Stimulated activated CD8-positive, alpha-beta memory T cell treated with anti-CD3 and anti-CD28 coated beads, Interleukin-12 subunit alpha, Interleukin-12 subunit beta, amount 100 ng/mL, for 4 hours (primary cell): Measurements from ENCODE around the gene SIM1.

Source experiments
- DNase-seq: peaks from one replicate; pipeline ENCODE4 v3.0.0-alpha.2; 2020; ENCODE audit warnings: low read depth

SIM1 gene

DNA sequence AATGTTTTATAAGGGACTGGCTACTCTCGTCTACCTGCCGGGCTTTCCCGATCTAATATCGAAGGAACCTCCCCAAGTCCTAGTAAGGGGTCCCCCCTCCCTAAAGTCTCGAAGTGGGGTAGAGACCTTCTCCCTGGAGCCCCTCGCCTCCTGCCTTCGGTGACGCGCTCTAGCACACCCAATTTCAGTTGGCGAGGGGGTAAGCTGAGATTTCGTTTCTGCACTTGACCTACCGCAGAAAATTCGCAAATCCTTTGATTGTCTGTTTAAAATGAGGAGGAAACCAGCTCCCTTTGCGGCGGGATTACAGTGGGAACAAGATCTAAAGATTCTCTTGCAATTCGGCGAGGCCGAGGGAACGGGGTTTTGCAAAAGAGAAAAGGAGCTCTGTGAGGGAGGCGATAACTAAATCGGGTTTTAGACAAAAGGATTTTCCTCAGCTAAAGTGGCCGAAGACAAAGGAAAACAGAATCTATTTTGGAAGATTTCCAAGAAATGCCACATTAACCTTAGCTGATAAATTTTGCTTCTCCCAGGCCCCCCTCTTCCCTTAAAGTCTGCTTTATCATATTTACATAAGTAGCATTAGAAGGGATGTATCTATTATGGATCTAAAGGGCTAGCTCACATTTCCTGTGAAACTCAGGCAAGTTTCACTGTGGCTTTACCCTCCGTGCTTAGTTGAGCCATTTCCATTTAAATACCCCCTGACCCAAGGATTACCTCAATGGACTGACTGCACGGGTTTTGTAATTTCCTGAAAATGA lies 8.4 kb downstream of the SIM1 start:
- DNase-seq: no peak

DNA sequence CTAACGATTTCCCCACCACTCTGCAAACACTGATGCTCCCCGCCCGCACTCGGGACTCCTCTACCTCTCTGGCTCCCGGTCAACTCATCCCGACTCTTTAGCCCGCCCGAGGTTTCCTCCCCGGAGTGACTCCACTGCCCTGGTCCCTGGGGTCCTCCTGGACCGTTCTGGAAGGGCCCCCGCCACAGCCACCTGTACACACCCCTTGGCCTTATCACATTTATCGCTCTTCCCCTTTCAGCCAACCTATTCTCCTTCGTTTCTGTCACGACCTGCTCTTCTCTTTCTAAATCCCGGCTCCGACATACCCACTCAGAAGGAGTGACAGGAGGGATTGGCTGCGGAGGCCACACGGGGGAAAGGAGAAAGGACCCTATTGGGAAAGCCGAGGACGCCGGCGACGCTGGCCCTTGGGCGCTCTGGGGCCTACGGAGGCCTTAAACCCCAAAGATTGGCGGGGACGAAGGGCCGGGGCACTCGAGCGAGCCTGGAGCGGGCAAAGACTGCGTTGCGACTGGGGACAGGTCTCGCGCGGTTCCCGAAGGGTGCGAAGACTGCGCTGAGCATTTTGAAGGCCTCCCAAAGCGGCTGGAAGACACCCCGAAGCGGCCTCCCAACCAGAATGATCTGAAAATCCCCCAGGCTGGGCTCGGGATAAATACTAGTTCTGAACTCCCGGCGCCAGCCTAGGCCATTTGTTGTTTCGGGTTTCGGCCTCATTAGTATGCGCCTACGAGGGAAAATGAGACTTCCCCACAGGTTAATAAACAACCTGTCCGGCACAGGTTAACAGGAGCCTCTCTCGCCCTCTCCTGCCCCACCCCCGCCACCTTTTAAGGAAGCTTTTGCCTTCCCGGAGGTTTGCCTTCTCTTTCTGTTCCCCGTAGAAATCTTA lies 9.2 kb downstream of the SIM1 start:
- DNase-seq: no peak

DNA sequence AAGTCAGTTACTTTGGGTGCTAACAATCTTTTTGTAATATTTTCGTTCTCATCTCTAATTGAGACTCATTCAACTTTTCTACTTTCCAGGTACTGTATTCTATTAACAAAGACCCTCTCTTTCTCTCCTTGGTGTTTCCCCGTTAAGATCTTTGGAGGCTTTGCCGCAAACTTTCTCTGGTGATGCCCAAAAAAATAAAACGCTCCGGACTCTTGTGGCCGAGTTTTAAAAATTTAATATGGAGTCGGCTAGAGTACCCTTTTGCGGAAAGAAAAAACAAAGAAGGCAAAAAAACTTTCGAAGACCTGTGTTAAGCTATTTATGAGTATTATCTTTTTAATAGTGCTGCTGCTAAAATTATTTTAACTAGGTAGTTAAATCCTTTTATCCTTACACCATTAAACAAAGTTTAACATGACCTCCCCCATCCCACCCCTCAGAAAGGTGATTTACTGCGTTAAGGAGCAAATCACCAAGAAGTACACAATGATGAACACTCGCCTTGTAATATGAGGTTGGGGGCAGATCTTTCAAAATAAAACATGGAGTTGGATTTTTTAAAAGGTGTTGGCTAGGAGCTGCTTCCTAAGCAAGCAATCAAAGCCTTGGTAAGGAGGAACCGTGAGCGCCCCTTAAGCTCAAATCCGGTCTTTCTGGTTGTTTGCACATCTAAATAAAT lies 10.0 kb downstream of the SIM1 start:
- DNase-seq: no peak

DNA sequence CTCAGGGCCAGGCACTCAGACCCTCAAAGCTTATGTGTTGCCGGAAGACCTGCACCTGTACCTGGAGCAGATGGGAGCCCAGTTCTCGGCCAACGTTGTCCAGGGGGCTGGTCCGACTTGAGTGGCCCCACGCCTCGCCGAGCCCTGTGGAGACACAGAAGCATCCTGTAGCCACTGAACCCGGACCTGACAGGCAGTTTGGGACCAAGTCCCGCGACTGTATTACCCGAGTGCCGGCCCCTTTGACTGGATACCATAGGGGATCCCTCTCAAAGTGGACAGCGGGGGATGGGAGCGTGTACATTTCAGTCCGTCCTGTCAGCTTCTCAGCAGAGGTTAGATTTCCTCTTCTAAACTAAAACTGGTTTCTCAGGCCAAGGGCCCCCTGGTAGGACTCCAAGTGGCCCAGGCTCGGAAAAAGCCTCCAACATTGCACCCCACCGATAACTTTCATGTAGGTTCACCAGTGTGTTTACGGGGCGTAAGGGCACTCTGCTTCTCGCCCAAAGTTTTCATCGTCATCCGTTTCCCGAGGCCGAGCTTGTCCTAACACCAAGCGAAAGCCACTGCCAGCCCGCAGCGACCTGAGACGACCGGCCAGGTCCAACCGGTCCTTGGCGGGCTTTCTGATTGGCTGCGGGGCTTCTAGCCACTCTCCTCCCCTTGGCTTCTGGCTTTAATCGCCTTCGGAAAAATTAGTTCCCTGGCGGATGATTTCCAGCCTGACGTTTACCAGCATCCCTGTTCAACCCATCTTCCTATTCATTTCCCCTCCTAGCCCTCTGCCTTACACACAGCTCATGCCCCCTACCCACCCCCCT lies 10.8 kb downstream of the SIM1 start:
- no peak for DNase-seq

DNA sequence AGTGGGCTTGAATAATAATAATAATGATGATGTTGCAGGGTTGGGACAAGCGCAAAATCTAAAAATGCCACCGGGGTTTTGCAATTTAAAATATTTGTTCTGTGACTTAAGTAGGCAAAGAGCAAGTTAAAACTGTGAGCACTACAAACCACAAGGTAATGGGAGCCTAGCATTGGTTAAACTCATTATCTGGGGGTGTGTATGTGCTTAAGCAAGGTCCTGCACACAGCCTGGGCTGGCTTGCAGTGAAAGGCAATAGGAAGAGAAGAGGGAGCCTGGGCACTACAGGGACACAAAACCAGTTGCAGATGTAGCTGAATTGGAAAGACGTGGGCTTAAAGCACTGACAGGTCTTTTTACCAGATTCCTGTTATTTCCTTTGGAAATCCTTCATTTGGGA lies 11.7 kb downstream of the SIM1 start:
- DNase-seq: no peak

DNA sequence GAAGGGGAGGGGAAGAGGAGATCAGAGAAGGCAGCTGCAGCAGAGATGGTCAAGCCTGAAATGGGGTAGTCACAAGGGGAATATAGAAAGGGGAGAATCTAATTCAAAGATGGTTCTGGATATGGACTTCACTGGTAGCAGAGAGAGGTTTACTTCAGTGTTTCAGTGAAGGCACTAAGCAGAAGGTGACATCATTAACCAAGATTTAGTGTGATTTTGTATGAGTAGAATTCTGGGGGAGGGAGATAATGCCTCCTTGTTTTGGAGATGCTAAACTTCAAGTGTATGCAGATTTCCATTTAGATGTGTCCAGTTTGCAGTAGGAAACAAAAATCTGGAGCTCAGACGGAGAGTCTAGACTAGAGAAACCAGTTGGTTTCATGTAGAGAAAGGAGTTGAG lies 13.1 kb downstream of the SIM1 start:
- no peak for DNase-seq

DNA sequence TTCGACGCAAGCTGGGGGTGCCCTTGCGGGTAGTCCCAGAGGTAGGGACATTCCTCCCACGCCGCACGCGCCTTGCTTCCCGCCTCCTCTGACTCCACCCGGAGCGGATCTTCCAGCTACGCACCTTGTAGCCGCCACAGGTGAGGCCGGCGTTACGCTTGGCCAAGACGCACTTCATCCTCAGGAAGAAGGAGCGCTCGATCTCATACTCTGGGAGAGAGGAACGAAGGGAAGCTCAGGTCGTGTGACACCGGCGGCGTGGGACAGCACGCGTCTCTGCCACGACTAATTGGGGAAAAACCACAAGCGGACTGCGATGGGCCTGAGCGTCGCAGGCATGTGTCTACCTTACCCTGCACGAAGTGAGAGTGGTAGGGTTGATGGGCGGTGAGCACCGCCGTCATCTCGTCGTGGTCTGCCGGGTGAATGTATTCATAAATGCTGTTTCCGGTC lies 15.5 kb downstream of the SIM1 start:
- no peak for DNase-seq

DNA sequence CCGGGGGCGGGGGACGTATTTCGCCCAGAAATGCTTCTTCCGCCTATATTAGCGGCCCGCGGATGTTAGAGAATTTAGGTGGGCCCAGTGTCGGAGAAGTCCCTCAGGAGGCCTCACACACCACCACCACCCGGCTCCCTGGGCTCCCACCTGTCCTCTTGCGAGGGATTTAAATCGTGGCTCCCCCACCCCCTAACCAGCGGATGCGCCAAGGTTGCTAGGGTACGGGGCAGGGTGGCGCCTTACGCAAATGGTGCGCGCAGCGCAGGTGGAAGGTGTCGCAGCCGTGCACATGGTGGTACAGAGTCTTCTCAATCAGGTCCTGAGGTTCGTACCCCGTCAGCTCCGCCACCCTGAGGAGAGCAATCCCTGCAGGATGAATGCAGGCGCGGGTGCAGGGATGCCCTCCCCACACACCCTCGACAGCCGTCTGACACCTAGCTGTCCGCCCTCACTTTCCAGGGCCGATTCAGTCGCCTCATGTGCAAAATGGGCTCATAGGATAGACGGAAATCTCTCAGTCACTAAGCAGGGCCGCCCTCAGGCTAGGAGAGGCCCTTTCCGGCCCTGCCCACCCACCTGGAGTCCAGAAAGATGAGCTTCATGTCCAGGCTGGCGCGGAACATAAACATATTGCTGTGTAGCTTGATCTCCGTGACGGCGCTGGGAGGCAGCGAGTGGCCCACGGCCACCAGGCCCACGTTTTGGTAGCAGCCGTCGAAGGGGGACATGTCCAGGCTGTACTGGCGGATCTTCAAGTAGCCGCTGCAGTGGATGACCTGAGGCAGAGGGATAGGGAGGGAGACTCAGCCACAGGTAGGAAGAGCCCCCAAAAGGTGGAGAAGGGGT lies 16.6 kb downstream of the SIM1 start:
- no peak for DNase-seq

DNA sequence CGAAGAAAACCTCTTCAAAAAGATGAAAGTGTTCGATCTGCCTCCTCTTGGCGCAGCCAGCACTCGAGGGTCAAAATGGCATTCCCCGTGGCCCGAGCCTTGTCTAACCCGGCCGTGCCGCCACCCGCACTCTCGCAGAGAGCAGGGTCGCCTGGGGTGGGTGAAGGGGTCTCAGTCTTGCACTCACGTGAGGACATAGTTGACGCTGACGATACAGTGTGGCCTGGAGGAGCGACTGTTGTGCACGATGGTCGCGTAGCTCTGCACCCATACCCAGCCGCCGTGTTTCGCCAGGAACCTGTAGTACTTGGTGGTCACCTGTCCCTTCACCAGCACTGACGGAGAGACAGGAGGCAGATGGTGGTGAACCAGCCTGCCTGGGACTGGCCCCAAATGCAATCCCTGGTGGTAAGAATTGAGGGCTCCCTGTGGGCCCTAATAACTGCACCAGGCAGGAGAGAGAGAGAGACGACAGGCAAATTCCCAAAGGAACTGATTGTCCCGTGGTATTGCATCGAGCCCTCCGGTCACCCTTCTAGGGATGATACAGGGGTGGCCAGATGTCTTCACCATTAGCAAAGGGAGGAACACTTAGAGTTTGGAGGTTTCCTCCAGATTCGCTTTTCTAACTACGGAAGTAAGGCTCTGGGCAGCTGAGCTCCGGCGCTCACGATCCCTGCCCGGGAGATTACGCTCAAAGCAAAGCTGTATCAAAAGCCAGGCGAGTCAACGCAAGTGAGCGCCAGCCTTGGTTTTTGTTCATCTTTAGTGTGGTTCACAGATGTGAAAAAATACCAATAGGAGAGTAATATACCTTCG lies 17.4 kb downstream of the SIM1 start:
- no peak for DNase-seq

DNA sequence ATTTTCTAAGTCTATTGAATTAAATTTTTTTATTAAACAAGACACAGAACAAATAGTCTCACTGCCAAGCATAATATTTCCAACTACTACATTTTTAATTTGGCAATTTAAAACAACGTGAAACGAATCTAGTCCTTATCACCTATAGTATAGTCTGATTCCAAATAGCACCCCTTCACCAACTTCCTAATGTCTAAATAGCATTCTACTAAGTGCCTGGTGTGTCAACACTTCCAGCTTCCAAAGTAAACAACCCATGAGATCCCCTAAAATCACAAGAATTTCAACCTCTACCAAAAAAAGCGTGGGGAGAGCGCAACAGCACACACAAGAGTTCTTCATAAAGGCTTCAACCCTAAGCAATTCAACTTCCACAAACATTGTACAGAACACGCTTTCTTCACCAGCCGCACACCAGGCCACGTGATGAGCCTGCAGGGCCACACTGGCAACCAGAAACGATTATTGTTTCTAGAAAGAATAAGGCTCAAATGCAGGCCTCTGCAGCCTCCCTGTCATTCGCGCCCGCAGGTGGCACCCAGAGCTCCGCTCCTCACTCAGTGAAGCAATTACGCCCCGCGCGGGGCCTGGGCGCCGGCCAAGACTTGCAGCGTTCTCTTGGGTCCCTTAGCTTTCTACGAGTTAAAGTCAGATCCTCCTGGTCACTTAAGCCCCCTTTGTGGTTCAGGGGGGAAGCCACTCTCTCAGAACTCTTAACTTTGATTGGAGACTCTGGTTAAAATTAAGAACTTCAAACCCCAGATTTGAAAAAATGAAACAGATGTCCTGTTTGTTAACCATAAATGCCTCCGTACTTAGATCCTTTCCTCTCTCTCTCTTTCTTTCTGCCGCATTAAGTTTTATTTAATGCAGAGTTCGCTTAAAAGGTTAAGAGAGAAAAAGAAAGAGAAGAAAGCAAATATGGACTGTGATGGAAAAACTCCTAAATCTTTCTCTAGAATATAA lies 18.3 kb downstream of the SIM1 start:
- no peak for DNase-seq

DNA sequence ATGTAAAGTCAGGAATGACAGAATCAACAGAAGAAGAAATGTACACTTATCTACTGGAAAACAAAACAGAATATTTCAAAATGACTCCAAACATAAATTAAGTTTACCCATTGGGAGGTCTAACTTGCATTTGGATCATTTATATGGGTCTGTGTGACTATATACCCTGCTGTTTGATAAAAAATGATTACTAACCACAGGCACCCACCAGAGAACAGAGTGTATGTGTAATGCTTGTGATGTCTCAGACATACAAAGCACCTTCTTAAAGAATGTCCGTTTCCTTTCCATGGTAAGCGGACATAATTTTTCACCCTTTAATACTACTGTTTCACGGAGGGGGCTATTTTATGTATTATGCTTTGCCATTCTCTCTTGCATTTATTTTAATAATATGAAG lies 19.2 kb downstream of the SIM1 start:
- no peak for DNase-seq

DNA sequence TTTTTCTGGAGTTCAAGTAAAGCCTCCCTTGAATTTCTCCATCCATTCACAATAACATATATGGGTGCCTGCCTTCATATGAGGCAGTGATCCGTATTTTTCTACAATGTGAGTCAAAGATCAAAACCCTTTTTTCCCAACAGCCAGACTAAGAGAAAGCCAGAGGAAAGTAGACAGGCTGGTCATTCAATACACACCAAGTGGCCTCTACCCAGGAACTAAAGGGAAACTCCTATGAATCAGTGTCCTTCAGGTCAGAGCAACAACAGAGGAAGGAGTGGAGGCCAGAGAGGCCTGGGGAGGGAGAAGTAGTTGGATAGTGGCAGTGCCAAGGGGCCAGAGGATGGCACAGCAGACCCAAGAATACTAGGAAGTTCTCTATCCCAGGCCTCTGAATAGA lies 23.8 kb downstream of the SIM1 start:
- no peak for DNase-seq

DNA sequence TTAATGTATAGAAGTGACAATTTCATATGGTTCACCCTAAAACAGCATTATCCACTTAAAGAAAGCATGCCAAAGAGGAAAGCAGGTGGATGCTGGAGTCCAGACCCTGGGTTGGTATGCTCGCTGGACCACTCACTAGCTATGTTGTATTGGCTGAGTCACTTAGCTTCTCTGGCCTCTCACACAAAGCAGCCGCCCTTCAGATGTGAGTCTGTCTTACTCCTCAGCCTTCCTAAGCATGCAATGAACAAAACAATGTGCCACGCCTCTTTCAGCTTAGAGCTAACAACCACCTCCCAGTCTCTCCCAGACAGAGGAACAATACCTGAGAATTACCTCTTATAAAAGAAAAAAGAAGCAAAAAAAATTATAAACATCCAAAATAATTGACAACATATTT lies 29.4 kb downstream of the SIM1 start:
- DNase-seq: no peak

DNA sequence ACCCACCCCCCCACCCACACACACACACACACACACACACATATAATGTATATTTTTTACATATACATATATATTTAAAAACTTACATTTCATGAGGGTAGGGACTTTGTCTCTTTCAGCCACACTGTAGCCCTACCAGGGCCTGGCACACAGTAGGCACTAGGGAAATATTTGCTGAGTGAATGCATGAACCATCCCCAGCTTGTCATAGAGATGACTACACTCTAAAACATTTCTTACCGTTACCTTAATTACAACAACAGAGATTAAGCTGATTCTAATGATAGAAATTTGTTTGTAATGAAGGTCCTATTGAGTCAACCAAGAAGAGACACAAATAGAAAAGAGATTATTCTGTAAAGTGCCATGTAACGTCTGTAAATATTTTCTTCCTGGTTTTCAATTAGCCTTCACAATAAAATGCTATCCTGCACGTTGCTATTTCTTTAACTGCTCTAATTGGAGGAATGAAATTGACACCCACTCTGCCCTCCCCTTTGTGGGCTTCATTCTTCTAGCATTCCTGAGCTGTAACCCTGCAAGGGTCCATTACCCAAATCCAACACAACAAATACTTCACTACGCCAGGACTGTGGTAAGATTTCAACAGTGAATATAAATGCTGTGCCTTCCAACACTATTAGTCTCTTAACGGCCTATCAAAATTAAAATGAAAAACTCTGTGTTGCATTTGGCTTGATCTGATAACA lies 30.8 kb downstream of the SIM1 start:
- no peak for DNase-seq

DNA sequence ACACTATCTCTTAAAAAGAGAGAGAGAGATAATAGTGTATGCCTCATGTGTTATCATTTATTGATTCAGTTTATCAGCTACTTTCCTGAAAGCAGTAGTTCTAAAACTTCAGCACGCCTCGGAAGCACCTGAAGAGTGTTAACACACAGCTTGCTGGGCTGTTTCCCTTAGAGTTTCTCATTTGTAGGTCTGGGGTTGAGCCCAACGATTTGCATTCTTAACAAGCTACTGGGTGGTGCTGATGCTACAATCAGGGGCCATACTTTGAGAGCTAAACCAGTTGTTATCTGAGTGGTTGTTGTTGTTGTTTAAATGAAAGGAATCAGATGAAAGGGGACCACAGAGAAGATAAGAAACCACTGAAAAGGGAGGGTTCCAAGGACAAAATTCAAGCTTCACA lies 32.6 kb downstream of the SIM1 start:
- DNase-seq: no peak

DNA sequence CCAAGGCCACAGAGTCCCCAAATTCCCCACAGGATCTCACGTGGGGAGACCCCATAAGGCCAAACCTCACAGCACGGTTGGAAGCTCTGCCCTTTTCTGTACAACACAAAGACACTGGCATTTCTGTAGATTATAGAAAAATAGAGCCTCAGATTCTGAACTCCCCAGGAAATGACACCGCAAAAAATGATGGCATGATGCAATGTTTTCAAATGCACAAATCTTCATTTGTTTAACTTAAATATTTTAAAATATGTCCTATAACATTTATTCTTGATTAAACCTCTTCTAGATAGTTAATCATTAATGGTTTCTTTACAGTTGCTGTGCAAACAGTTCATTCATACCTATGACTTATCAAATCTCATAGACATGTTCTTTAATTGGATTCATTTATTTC lies 33.8 kb downstream of the SIM1 start:
- no peak for DNase-seq

DNA sequence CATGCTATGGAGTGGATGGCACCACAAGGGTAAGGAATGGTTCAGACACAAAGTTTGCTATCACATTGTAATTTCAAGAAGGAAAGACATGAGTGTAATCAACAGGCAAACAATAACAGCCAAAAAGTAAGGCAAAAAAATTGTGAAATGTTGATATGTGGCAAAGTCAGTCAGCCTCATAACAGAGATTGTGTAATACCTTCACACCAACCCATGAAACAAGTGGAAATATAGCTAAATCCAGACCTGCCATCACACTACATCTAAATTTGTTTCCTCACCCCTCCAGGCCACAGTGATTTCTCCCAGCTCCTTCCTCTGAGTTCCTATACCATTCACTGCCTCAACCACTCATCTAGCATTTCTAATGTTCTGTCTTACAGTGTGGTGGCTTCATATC lies 37.3 kb downstream of the SIM1 start:
- DNase-seq: no peak

DNA sequence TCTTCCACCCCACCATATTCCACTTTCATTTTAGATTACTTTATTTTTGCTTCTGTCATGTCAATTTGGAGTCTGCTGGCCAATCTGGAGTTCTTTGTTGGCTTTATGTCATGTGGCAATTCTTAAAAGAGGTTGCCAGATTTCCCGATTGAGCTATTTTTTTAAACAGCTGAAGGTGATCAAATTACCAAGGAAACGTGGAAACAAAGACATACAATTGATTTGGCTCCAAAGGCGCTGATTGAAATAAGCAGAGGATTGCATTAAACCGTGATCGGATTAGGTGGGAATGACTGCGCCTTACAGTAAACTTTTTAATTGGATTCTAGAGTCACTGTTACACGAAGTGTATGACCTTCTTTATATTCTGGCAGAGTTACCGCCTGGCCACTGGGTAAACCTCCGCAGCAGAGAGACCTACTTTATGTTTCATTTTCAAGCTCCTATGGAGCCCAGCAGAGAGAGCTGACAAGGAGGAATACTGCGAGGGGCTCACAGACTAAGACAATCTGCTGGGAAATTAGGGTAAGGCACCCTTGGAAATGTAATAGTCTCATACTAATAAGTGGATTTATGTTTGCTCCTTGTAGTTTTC lies 37.9 kb downstream of the SIM1 start:
- no peak for DNase-seq
